HG03378 (cell line): ENCODE measurements around the gene SND1.

ENCODE experiments used
- ATAC-seq: cut with Tn5 transposase; IDR thresholded peaks from one replicate; pipeline ENCODE4 v1.9.1; 2021; ENCODE audit warnings: mild to moderate bottlenecking, moderate library complexity; ENCODE audit not compliant: unreplicated experiment

SND1 gene

DNA sequence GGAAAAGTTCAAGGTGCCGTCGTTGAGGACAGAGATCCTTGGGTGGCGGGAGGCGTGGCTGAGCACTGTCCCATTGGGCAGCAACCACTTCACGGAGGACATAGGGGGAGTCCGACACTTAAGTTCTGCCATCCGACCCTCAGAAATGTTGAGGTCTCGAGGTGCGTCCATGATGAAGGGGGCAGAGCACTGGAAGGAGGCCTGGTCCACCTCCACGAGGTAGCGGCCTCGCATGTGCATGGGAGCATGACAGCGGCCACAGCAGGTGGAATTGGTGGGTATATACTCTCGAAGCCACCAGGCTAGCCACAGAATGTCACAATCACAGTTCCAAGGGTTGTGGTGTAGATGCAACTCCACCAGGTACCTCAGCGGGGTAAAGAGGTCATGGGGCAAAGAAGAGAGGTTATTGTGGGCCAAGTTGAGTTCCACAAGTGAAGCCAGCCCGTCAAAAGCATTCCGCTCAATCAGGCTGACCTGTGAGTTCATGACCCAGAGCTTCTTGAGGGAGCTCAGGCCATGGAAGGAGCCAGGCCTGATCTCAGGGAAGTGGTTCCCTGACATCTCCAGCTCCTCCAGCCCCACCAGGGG is 377.5 kb downstream of the SND1 start:
- ATAC-seq, result no peak

DNA sequence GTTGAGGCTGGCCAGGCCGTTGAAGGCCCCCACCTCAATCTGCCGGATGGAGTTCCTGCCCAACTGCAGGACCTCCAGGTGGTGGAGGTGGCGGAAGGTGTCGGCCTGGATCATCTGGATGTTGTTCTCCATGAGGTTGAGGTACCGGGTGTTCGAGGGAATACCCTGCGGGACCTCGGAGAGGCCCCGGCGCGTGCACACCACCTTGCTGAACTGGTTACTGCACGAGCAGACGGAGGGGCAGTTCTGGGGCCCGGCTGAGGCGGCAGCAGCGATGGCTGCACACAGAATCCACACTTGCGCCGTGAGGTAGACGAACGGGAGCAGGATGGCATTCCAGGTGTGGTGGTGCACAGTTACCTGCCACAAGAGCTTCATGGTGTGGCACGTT is 378.3 kb downstream of the SND1 start:
- no peak for ATAC-seq

DNA sequence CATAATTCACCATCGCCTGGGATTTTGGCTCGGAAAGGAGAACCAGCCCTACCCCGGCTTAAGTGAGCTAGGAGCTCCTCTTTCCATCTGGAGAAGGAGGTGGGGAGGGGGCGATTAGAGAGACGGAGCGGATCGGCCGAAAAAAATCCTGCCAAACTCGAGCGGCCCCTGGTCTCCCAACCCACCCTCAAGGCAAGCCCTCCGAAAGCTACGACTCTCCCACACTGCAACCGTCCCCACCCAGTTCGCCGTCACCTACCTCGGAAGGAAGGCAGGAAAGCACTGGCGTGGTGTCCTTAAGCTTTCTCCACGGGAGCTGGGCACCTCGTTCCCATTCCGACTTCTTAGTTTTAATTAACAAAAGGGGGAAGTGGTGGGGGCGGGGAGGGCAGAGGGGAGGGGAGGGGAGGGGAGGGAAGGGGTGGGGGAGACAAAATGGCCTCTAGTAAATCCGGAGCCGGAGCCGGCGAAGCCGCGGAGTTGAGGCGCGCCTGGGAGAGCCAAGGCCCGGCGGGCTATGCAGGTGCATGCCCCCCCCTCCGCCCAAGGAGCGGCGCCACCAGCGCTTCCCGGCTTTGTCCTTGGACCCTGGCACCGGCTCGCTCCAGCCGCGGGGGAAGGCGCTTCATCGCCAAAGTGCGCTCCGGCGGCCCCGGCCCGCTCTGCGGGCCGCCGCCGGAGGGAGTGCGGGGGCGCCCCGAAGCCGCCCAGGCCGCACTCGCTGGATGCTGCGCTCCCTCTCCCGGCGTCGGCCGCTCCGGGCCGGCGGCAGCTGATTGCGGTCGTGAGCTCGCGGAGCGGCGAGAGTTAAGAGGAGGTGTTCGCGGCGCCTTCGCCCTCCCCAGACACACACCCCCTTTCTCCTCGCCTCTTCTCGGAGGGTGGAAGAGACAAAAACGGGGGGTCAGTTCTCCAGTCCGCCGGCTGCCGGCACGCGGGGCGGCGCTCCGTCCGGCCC is 378.9 kb downstream of the SND1 start, which contains the start of gene LRRC4:
LRRC4 (minus strand) TSS at position 784 of the 958 bp plus-strand sequence. CDS start 797 bp downstream, outside the sequence.
- ATAC-seq, result no peak

DNA sequence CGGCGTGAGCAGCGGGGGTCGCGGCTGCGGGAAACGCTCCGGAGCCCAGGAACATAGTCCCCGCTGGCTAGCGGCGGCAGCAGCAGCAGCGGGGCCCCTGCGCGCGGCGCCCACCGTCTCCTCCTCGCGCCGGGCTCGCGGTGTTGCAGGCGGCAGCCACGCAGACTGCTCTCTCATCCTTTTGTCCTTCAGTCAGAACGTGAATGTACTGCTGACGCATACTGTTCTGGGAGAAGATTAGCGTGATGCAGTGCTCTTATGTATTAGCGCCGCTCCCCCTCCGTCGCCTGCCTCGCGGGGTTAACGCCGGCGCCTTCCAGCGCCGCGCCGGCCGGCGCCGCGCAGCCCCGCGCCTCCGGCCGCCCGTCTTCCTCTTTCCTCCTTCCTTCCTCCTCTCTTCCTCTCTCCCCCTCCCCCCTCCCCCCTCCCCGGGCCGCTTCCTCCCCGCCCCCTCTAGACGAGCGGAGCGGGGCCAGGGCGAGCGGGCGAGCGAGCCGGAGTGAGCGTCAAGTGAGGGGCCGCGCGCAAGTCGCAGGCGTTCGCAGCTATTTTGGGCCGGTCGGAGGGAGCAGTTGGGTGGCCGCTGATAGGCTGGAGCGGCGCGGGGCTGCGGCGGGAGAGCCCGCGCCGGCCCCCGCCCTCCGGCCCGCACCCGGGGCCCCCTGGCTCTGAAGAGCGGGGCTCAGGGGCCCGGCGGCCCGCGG is 380.1 kb downstream of the SND1 start:
- ATAC-seq, result peak; percentile 76

DNA sequence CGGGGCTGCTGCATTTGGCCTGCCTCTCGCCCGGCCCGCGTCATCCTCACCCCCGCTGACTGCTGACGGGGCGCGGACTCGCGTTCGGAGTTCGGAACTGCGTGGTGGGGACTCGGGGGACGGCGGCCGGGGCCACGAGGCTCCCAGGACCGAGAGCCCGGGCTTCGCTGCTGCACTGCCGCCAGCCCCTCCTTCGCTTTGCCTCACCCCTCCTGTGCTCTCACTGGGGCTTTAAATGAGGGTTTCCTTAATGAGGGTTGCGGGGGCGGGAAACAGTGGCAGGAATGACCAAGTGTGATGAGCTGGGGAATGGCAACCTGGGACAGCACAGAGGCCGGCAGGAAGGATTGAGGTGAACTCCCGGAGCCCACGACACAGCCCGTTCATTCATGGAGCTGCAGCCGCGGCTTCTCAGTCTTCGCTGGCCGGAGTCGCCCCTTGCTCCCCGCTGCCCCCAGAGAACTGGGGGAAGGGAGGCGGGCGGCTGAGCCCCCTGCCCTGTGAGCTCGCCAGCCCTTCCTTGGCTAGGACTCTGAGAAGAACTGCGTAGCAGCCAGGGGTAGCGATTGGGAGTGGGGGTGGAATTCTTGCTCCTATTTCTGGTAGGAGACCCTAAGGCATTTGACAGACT is 380.7 kb downstream of the SND1 start:
- no peak for ATAC-seq

DNA sequence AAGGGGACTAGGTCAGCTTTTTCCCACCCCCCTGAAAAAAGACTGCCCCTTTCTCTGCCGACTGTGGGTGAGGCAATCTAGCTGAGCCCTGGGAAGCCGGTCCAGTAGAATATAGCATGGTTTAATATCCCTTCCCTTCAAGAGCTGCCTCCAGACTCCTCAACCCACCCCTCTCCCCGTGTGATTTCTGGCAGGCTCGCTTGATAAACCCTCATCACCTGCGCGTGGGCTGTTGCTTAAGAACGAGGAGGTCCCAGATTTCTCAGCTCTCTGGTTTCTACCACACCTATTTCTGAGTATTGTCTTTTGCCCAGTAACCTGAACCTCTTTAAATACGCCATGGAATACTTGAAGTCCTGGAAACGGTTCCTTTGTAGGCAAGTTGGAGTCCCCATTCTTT is 381.3 kb downstream of the SND1 start:
- ATAC-seq, result no peak

DNA sequence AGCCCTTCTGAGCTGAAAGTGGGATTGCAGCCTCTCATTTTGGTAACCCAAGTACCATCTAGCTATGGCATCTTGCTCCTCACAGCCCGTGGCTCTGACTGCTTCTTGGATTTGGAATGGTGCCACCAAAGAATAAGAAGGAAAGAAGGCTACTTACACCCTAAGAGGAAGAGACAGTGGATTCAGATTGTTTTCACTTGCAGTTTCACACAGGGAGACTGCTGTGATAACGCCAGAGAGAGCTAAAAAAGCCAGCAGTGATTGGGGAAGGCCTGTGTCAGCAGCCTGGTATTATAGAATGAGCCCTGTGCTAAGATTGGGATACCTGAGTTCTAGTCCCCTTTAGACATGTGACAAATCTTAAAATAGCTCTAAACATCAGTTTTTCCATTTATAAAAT is 382.8 kb downstream of the SND1 start:
- no peak for ATAC-seq

DNA sequence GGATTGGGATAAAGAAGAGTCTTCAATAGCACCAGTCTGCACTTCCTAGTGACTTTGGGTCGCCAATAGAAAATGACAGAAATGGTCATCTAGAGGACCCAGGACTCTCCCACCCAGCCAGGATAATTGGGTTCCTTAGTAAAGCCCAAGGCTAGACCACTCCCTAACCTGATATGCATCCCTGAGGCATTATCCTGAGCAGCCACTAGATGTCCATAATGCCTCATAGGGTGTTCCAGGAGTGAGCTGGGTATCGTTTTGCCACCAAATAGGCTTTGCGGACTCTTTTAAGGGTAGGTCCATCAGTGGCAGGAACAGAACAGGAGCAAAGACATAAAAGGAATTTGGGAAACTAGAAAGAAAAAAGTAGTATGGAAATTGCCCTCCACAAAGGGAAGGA is 383.7 kb downstream of the SND1 start:
- ATAC-seq, result no peak

DNA sequence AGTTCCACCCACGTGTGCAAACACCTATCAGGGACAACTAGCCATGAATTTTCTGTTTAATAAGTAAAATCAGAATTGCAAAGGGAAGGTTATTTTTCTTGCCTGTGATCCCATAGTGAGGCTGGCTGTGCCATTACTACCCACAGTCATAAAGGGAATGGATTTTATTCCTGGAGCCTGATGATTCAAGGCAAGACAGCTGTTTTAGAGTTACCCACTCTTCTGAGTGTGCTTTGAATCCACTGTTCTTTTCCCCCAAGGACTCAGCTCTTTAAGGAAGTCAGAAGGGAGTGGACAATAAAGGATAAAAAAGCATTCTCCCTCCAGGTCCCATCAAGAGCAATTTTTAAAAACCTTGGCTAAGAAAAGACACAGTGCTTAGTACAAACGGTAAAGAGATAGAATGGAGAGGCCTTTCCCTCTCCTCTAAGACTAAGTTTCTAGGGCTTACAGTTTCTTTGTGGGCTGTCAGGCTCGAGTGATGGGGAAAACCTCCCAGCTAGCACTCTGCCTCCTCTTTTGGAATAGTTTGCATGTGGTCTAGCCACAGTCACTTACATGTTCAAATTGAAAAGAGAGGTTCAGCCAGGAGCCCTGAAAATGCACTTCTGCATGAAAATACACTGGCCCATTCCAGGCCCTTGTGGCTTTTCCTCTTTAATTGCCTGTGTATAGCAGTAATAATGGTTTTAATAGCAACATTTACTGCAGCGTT is 384.4 kb downstream of the SND1 start:
- peak; percentile 58 for ATAC-seq

DNA sequence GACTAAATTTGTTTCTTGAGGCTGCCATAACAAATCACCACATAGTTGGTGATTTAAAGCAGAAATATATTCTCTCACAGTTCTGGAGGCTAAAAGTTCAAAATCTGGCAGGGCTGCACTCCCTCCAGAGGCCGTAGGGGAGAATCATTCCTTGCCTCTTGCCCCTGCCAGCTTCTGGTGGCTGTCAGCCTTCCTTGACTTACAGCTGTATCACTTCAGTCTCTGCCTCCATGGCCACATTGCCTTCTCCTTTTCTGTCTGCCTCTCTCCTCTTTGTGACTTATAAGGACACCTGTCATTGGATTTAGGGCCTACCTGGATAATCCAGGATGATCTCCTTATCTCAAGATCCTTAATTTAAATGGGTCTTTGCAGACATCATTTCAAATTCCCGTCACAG is 385.1 kb downstream of the SND1 start:
- peak; percentile 10 for ATAC-seq

DNA sequence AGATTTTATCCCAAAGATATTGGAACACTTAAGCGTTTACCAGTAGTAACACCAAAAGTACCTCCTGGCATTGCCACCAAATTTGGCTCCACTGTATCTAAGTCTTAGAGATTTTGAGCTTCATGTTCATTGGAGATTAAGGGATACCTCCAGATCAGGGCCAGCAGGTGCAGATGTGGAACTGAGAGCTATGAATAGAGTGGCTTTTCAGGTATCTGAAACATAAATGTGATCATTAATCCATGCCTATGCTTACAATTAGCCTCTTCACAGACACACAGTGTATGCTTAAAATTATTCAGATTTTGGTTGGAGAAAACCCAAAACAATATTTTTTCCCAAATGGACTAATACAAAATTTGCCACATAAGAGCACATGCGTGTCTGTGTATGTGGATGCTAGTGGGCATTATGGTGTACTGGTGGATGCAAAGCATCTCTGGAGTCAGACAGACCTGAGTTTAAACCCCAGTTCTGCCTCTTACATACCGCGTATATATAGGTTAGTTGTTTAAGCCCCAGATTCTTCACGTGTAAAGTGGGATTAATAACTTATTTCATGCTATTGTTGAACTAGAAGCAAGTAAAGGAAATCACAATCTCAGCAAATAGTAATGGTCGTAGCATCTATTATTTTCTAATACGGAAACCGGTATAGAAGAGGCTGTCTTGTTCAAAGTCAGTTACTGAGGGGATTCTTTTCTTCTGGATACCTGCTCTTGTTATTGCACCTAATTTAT is 386.1 kb downstream of the SND1 start:
- ATAC-seq, result no peak

DNA sequence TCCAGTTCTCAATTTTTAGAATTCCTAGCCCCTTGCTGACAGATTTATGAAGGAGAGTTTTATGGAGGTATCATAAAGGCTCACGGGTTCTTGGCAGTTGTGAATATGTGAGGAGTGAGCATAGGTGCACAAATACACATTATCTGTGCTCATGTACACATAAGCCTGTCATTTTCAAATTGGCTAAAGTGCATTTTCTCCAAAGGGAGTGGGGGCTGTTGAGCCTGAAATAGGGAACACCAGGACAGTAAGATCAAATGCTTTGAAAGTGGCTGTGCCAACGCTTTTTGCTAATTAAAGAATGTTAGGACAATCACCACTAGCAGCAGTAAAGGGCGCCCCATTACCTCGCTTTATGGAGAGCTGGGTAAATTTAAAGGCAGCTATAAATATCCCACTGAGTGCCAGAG is 387.6 kb downstream of the SND1 start:
- ATAC-seq, result no peak

DNA sequence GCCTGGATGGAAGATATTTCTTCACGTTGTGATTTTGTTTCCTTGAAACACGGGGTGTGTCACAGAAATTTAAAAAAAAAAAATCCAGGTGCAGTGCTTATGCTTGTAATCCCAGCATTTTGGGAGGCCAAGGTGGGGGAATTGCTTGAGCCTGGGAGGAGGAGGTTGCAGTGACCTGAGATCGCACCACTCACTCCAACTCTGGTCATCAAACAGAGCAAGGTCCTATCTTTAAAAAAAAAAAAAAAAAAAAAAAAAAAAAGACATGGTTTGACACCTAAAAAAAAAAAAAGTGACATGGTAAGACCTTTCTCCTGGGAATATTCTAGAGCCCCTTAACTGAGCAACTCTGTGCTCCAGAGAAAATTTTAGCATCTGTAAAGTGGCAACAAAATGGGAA is 388.2 kb downstream of the SND1 start:
- no peak for ATAC-seq

DNA sequence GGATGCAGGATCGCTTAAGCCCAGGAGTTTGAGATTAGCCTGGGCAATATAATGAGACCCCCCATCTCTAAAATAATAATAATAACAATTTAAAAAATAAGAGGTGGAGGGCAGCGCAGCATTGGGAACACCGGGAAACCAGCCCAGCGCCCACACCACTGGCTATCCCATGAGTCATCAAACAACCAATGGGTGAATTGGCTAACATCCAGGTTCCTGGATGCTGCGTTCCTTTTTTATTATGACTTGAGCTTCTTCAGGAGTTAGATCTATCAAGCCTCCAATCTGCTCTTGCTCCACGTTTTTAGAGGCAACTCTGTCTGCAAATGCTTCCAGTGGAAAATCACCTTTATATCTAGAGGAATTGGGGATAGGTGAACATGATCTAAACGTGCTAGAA is 389.2 kb downstream of the SND1 start:
- ATAC-seq, result no peak

DNA sequence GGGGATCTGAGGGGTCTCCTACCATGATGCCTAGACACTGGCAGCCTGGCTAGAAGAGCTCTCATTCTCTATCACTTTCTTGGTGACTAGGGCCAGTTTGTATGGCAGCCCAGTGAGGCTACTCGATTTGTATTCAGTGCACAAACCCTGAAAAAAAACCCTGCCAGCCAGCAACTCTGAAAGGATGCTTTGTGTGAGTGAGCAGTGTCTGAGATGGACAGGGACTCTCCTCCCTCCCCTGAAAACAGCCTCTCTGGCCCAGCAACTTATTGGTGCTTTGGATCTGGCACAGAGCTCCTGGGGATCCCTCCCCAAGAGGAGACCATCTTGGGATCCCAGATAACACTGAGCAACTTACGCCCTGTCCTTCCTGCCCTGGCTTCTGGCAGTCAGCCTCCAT is 390.0 kb downstream of the SND1 start:
- no peak for ATAC-seq

DNA sequence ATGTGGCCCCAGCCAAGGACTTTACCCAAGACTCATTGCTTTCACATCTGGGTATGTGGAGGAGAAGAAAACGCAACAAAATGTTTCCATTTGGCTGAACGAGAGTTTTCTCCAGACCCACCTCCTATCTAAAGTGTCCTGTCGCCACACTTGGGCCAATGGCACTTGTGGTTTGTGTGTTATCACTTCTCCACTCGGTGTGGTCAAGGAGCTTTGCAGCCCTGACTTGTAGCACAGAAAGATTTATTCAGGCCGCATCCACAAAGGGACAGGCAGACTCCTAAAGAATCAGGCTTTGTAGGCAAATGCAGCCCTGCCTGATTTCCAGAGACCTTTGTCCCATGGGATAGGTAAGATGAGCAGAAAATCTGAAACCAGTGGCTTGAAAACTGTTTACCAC is 392.1 kb downstream of the SND1 start:
- ATAC-seq, result no peak

DNA sequence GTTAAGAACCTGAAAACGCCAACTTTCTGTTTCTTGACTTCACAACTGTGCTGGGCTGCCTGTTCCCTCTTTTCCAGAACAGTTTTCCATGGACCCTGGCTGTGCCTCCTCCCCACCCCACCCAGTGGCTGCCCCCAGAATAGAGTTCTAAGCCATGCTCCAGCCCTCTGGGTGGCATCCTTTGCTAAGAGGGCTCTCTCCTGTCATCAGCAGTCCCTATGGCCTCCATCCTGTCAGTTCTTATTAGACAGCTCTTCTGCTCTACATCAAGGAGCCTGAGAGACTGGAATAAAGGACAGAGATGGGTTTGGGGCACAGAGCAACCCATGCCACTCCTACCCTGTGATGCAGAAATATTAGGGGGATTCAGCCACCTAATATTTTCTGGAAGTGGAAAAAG is 393.2 kb downstream of the SND1 start:
- ATAC-seq, result no peak

DNA sequence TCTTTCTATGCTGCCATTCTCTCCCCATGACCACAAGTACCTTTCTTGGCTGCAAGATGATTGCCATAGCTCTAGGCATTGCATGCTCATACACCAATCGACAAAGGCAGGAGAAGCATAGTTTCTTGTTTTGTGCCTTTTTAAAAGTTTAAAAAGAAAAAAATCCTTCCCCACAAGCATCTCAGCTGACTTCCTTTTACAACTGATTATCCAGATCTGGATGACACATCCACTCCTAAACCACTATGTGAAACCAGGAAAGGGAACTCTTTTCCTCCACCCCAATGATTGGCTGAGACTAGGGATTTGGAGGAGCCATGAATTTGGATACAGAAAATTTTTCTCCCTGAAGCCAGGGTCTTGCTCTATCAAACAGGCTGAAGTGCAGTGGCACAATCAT is 393.8 kb downstream of the SND1 start:
- no peak for ATAC-seq

DNA sequence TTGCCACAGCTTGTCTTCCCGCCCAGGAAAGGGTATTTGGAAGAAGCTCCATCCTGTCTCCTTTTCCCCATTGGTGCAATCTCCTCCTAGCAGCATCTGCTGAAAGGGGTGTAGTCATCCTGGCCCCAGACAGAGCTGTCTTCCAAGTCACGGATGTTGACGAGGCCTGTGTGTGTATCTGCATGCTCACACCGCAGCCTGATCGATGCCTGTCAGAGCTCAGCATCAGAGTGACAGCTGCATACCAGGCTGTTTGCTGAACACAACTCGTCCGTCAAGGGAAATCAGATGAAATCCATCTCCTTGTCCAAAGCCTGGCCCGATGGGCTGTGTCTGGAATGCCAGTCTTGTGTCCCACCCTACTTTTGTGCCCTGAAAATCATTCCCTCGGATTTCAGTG is 400.4 kb downstream of the SND1 start:
- no peak for ATAC-seq

DNA sequence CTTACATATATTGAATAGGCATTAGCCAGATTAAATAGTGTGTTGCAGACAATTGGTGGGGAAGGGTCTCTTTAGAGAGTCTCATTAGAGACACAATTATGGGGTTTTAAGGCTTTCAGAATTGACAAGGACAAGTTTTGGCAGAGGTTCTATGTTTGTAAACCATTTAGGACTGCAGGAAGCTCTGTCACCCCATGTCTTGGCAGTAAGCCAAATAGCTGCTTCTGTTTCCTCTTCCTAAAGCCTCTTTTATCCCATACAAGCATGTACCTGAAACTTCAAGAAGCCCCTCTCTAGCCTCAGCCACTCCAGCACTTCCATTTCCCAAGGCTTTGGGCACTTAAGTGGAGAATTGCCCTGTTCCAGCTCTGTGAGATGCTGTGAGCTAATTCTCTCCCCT is 401.0 kb downstream of the SND1 start:
- ATAC-seq, result no peak
